ENCODE results near the gene CLDN19. TPM values are rescaled to one million over a fixed set of nuclear protein-coding genes. Genes with fewer than 3 reads are reported as not detected.

Gene CLDN19
- polyA plus RNA-seq, 2 of the 4 experiments (the other 2 are of a cell fraction) = 0.03 TPM; not detected in 1

DNA sequence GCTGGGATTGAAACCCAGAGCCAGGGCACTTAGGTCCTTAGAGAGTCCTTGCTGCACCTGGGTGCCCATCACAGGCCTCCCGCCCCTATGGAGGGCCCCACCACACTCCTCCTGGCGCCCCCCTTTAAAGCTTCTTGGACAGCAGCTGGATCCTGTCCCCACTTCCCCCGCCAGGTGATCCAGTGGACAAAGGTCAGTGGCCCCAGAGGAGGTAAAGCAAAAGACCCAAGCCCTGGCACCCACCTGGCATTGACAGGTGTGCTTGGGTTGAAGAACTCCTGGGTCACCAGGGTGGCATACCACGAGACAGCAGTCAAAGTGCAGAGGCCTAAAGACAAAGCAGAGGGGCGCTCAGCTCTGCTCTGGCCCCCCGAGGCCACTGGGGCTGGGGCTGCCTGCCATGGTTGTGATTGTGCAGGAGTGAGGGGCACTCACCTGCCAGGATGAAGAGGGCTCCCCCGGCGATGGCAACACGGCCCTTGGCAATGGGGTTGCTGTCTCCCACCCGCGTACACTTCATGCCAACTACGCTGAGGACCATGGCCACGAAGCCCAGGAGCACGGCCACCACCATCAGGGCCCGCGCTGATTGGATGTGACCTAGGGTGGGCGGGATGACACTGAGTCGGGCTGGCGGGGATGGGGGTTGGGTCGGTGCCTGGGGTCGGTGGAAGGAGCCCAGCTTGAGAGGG, 1.9 kb downstream of the CLDN19 start (continued):
- TF ChIP-seq JUN (IDR thresholded peaks at IDR 0.05) = no peak
- TF ChIP-seq RCOR1 (IDR thresholded peaks at IDR 0.05; ENCODE audit: low read depth, low read length) = no peak
- no peak for TF ChIP-seq FOSL2 (IDR thresholded peaks at IDR 0.05)
- no peak for TF ChIP-seq FOSL2 (CRISPR knock-in tag; IDR thresholded peaks at IDR 0.05)
- TF ChIP-seq HDAC2 (IDR thresholded peaks at IDR 0.05) = no peak
- no peak for TF ChIP-seq NPAS2 (CRISPR knock-in tag; IDR thresholded peaks at IDR 0.05; ENCODE audit: borderline replicate concordance)
- no peak for TF ChIP-seq CHD4 (IDR thresholded peaks at IDR 0.05; ENCODE audit: borderline replicate concordance)
- TF ChIP-seq HEYL (CRISPR knock-in tag; IDR thresholded peaks at IDR 0.05) = no peak
- no peak for TF ChIP-seq PHF8 (IDR thresholded peaks at IDR 0.05; ENCODE audit: borderline replicate concordance, low read depth)
- TF ChIP-seq SMC3 (IDR thresholded peaks at IDR 0.05) = no peak

DNA sequence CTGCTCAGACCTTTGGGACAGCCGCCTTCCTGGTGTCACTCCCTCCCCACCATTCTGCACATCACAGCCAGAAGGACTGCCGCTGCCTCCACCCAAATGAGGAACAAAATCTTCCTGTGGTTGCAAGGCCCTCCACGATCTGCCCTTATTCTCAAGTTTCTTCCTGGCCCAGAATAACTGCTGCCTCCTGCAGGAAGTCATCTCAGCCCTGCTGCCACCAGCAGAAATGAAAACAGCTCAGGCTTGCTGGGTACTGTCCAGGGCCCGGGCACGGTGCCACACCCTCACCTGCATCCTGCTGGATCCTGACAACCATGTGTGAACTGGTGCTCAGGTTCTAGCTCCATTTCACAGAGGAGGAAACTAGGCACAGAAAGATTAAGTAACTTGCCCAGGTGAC, 2.8 kb downstream of the CLDN19 start:
- Histone ChIP-seq H3K4me3 (no peak overlapping the region), H3K9me3 (no peaks in the 10 kb centered on the region), H3K27ac (no peak overlapping the region), H3K4me1 (no peaks in the 10 kb centered on the region), H3K4me2 (no peak overlapping the region)
- ATAC-seq = no peak
- WGBS (ENCODE audit: missing lambda C conversion rate) = 56% methylated on average over 4 of the region's 5 CpGs
- no peak for FAIRE-seq
- CTCF ChIA-PET = interaction anchor here (0.8 to 2.3 kb wide), 3 partner anchors 8 to 20 kb away, joined by 3 to 11 read pairs (median 3); no protein-coding TSS in a partner anchor
- TF ChIP-seq NR3C1 (IDR thresholded peaks at IDR 0.05) (no peak), HOXB5 (CRISPR knock-in tag; IDR thresholded peaks at IDR 0.05) (no peak), RFX5 (IDR thresholded peaks at IDR 0.05) (no peak), FOSL2 (IDR thresholded peaks at IDR 0.05) (no peak), FOSL2 (CRISPR knock-in tag; IDR thresholded peaks at IDR 0.05) (no peak), NFE2L2 (conservative IDR thresholded peaks at IDR 0.05; ENCODE audit: low read length) (no peak), EHF (CRISPR knock-in tag; IDR thresholded peaks at IDR 0.05) (no peak), PHF8 (IDR thresholded peaks at IDR 0.05; ENCODE audit: borderline replicate concordance, low read depth) (no peak), MAFK (IDR thresholded peaks at IDR 0.05; ENCODE audit: partially characterized antibody) (no peak), EP300 (IDR thresholded peaks at IDR 0.05) (no peak), JUNB (IDR thresholded peaks at IDR 0.05) (no peak), RAD21 (conservative IDR thresholded peaks at IDR 0.05 in 1 of 2, IDR thresholded peaks at IDR 0.05 in 1 of 2) (no peak), BHLHE40 (IDR thresholded peaks at IDR 0.05; ENCODE audit: low read depth, low read length) (no peak), EHMT2 (IDR thresholded peaks at IDR 0.05; ENCODE audit: low read depth) (no peak), RARB (CRISPR knock-in tag; IDR thresholded peaks at IDR 0.05) (no peak), TFCP2L1 (CRISPR knock-in tag; IDR thresholded peaks at IDR 0.05) (no peak), JUN (IDR thresholded peaks at IDR 0.05) (no peak)
- TF ChIP-seq, protein P1, sequence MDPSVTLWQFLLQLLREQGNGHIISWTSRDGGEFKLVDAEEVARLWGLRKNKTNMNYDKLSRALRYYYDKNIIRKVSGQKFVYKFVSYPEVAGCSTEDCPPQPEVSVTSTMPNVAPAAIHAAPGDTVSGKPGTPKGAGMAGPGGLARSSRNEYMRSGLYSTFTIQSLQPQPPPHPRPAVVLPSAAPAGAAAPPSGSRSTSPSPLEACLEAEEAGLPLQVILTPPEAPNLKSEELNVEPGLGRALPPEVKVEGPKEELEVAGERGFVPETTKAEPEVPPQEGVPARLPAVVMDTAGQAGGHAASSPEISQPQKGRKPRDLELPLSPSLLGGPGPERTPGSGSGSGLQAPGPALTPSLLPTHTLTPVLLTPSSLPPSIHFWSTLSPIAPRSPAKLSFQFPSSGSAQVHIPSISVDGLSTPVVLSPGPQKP (IDR thresholded peaks at IDR 0.05; ENCODE audit: low read depth, low read length) = no peak
- TF ChIP-seq, protein P2, sequence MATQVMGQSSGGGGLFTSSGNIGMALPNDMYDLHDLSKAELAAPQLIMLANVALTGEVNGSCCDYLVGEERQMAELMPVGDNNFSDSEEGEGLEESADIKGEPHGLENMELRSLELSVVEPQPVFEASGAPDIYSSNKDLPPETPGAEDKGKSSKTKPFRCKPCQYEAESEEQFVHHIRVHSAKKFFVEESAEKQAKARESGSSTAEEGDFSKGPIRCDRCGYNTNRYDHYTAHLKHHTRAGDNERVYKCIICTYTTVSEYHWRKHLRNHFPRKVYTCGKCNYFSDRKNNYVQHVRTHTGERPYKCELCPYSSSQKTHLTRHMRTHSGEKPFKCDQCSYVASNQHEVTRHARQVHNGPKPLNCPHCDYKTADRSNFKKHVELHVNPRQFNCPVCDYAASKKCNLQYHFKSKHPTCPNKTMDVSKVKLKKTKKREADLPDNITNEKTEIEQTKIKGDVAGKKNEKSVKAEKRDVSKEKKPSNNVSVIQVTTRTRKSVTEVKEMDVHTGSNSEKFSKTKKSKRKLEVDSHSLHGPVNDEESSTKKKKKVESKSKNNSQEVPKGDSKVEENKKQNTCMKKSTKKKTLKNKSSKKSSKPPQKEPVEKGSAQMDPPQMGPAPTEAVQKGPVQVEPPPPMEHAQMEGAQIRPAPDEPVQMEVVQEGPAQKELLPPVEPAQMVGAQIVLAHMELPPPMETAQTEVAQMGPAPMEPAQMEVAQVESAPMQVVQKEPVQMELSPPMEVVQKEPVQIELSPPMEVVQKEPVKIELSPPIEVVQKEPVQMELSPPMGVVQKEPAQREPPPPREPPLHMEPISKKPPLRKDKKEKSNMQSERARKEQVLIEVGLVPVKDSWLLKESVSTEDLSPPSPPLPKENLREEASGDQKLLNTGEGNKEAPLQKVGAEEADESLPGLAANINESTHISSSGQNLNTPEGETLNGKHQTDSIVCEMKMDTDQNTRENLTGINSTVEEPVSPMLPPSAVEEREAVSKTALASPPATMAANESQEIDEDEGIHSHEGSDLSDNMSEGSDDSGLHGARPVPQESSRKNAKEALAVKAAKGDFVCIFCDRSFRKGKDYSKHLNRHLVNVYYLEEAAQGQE (IDR thresholded peaks at IDR 0.05) = no peak
- TF ChIP-seq, protein P3, sequence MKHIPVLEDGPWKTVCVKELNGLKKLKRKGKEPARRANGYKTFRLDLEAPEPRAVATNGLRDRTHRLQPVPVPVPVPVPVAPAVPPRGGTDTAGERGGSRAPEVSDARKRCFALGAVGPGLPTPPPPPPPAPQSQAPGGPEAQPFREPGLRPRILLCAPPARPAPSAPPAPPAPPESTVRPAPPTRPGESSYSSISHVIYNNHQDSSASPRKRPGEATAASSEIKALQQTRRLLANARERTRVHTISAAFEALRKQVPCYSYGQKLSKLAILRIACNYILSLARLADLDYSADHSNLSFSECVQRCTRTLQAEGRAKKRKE (CRISPR knock-in tag; IDR thresholded peaks at IDR 0.05; ENCODE audit: low read depth) = no peak
- POLR2A ChIA-PET = no interaction called here
- no peak for DNase-seq (ENCODE audit: low read depth in 1 of 2, low spot score in 1 of 2)

All from A549 (cell line).